C4-2B (cell line): ENCODE data around the gene SRL.

ENCODE experiments used
- CTCF ChIP-seq: fragments of 450-650 bp; conservative IDR thresholded peaks from 2 replicates; pipeline ENCODE4 v1.5.1; 2017; ENCODE audit warnings: mild to moderate bottlenecking
- ZFX ChIP-seq: fragments of 450-650 bp; IDR thresholded peaks from 2 replicates; pipeline ENCODE4 v1.6.1; 2017

- no peak for TF ChIP-seq CTCF
- TF ChIP-seq ZFX: no peak
Observed at GRCh38 chr16:4140652-4141051, 101.2 kb downstream of the SRL start.
